Measurements from ENCODE around the gene NOC2L.

The NOC2L gene

GRCh38 chr1:970973-971730 lies 12.1 kb upstream of the NOC2L start:
- TF ChIP-seq CTCF (IDR thresholded peaks at IDR 0.05; ENCODE audit: low read depth, low read length), result no peak
- no peak for DNase-seq (ENCODE audit: extremely low read depth, low read depth)

- no peak for TF ChIP-seq CTCF (IDR thresholded peaks at IDR 0.05; ENCODE audit: low read depth, low read length)
- DNase-seq (ENCODE audit: extremely low read depth, low read depth), result no peak
Measured at GRCh38 chr1:970242-970972, 11.4 kb upstream of the NOC2L start.

DNA sequence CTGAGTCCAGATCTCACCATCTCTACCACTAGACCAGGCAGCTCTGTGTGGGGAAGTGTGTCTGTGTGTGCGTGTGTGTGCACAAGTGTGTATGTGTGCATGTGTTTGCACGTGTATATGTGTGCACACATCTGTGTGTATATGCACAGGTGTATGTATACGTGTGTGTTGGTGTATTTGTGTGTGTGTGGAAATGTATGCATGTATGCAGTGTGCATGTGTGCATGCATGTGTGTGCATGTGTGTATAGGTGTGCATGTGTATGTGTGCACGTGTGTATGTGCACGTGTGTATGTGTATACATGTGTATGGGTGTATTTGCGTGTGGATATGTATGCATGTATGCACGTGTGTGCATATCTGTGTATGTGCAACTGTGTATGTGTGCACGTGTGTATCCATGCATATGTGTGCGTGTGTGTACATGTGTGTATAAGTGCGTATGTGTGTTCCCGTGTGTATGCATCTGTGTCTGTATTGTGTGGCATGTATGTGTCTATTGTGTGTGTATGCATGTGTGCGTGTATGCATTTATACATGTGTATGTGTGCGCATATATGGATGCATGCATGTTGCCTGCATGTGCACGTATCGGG lies 10.3 kb upstream of the NOC2L start:
- no peak for DNase-seq (ENCODE audit: extremely low read depth, low read depth)
- TF ChIP-seq CTCF (IDR thresholded peaks at IDR 0.05; ENCODE audit: low read depth, low read length), result no peak

GRCh38 chr1:967466-968343 lies 8.6 kb upstream of the NOC2L start:
- TF ChIP-seq CTCF (IDR thresholded peaks at IDR 0.05; ENCODE audit: low read depth, low read length), result no peak
- DNase-seq (ENCODE audit: extremely low read depth, low read depth), result no peak

DNA sequence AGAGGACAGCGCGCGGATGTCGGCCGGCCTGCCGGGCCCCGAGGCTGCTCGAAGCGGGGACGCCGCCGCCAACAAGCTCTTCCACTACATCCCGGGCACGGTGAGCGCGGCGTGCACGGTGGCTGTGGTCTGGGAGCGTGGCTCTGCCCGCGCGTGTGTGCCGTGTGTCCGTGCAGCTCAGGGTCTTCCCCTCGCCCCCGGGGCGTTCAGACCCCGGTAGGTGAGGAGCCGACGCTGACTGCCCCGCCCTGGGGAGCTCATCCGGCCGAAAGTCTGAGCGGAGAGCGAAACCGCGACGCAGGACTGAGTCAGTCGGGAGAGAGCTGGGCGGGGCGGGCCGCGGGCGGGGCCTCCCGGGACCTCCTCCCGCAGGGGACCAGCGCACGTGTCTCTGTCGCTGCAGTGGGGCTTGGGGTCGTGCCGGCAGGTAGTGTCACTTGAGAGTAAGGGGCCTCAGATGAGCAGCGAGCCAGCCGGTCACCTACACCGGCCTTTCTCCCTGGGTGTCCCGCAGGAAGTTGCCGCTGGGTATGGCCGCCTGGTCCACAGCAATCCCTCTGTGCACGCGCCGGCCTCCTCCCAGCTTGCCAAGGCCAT lies 7.7 kb upstream of the NOC2L start:
- DNase-seq (ENCODE audit: extremely low read depth, low read depth), result no peak

More for the DNA sequence above, 7.7 kb upstream of the NOC2L start:
- no peak for TF ChIP-seq CTCF (IDR thresholded peaks at IDR 0.05; ENCODE audit: low read depth, low read length)

All from AG09319 (cell line).